PFSK-1 (cell line): ENCODE measurements around the gene DPF1.

Experiments used
- POLR2AphosphoS5 ChIP-seq: IDR thresholded peaks from 2 replicates; pipeline ENCODE4 v1.6.1; 2012; ENCODE audit warnings: low read depth, mild to moderate bottlenecking, control low read depth, low read length, moderate library complexity
- TAF1 ChIP-seq: IDR thresholded peaks from 2 replicates; pipeline ENCODE4 v1.6.1; 2012; ENCODE audit warnings: low read length, control low read depth, borderline replicate concordance; ENCODE audit not compliant: insufficient read depth
- TF ChIP-seq, protein P1 (sequence below), 2 experiments: IDR thresholded peaks; 2 replicates each; pipeline versions ENCODE4 v1.6.1 to v1.8.0; 2011 to 2012; ENCODE audit warnings: low read depth in 2 of 2, low read length in 2 of 2, control low read depth in 1 of 2, inconsistent platforms in 1 of 2, mild to moderate bottlenecking in 1 of 2, moderate library complexity in 1 of 2; ENCODE audit not compliant: insufficient read depth in 1 of 2

DNA sequence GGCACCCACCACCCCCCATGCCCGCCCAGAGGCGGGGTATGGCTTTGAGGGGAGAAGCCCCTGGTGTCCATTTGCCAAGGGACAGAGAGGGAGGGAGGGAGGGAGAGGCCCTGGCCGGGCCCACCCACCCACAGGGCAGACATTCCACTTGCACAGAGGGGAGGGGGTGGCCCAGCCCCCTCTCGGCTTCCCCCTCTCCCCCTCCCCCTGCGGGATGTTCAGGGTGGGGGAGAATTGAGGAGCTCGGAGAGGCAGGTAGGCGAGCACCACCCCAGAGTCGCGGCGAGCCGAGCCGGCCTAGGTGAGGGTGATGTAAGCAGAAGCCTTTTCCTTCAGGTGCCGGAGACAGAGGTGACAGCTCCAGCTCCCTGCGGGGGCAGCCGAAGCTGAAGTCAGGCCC, 12.3 kb downstream of the DPF1 start:
- TF ChIP-seq, protein P1, sequence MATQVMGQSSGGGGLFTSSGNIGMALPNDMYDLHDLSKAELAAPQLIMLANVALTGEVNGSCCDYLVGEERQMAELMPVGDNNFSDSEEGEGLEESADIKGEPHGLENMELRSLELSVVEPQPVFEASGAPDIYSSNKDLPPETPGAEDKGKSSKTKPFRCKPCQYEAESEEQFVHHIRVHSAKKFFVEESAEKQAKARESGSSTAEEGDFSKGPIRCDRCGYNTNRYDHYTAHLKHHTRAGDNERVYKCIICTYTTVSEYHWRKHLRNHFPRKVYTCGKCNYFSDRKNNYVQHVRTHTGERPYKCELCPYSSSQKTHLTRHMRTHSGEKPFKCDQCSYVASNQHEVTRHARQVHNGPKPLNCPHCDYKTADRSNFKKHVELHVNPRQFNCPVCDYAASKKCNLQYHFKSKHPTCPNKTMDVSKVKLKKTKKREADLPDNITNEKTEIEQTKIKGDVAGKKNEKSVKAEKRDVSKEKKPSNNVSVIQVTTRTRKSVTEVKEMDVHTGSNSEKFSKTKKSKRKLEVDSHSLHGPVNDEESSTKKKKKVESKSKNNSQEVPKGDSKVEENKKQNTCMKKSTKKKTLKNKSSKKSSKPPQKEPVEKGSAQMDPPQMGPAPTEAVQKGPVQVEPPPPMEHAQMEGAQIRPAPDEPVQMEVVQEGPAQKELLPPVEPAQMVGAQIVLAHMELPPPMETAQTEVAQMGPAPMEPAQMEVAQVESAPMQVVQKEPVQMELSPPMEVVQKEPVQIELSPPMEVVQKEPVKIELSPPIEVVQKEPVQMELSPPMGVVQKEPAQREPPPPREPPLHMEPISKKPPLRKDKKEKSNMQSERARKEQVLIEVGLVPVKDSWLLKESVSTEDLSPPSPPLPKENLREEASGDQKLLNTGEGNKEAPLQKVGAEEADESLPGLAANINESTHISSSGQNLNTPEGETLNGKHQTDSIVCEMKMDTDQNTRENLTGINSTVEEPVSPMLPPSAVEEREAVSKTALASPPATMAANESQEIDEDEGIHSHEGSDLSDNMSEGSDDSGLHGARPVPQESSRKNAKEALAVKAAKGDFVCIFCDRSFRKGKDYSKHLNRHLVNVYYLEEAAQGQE (IDR thresholded peaks at IDR 0.05; ENCODE audit: insufficient read depth in 1 of 2, low read depth in 2 of 2, low read length in 2 of 2) = no peak
- TF ChIP-seq POLR2AphosphoS5 (no peak), TAF1 (no peak)
